Measurements from ENCODE around the gene TTC38.

TTC38 gene

GRCh38 chr22:46290843-46291785 lies 23.3 kb downstream of the TTC38 start:
- no peak overlapping the region for H3K4me3 Mint-ChIP-seq
- peak overlapping the region; percentile 78 for H3K27ac Mint-ChIP-seq
- no peaks in the 10 kb centered on the region for H3K27me3 Mint-ChIP-seq
- DNase-seq (ENCODE audit: low spot score in 2 of 2) (no peak), ATAC-seq (ENCODE audit: low read depth) (no peak)
- H3K4me1 Mint-ChIP-seq: peaks cover 48% of the 10 kb centered on the region
- peaks cover 3% of the 10 kb centered on the region for H3K9me3 Mint-ChIP-seq
- peaks cover 10% of the 10 kb centered on the region for H3K36me3 Mint-ChIP-seq

GRCh38 chr22:46292173-46292572 lies 24.4 kb downstream of the TTC38 start:
- Mint-ChIP-seq H3K4me1 (peaks cover 50% of the 10 kb centered on the region), H3K27me3 (no peaks in the 10 kb centered on the region), H3K9me3 (peaks cover 3% of the 10 kb centered on the region), H3K4me3 (no peak overlapping the region), H3K36me3 (peaks cover 10% of the 10 kb centered on the region), H3K27ac (peak overlapping the region; percentile 58)
- DNase-seq (ENCODE audit: low spot score in 2 of 2) (no peak), ATAC-seq (ENCODE audit: low read depth) (no peak)

GRCh38 chr22:46292732-46293131 lies 24.9 kb downstream of the TTC38 start:
- Mint-ChIP-seq H3K9me3 (peaks cover 3% of the 10 kb centered on the region), H3K27ac (peak overlapping the region; percentile 58), H3K4me3 (peak overlapping the region; percentile 9), H3K4me1 (peaks cover 46% of the 10 kb centered on the region), H3K27me3 (no peaks in the 10 kb centered on the region), H3K36me3 (peaks cover 7% of the 10 kb centered on the region)
- DNase-seq (ENCODE audit: low spot score in 2 of 2): no peak
- no peak for ATAC-seq (ENCODE audit: low read depth)

- Mint-ChIP-seq H3K36me3 (peaks cover 7% of the 10 kb centered on the region), H3K9me3 (peaks cover 3% of the 10 kb centered on the region), H3K27ac (no peak overlapping the region), H3K4me1 (peaks cover 38% of the 10 kb centered on the region), H3K27me3 (peaks cover 2% of the 10 kb centered on the region), H3K4me3 (no peak overlapping the region)
- no peak for DNase-seq (ENCODE audit: low spot score in 2 of 2)
- no peak for ATAC-seq (ENCODE audit: low read depth)
Measured at GRCh38 chr22:46293577-46294260, 25.9 kb downstream of the TTC38 start.

GRCh38 chr22:46294784-46295183 lies 27.0 kb downstream of the TTC38 start:
- no peak for ATAC-seq (ENCODE audit: low read depth)
- DNase-seq (ENCODE audit: low spot score in 2 of 2): no peak
- Mint-ChIP-seq H3K4me1 (peaks cover 35% of the 10 kb centered on the region), H3K27me3 (peaks cover 6% of the 10 kb centered on the region), H3K27ac (peak overlapping the region; percentile 96), H3K36me3 (peaks cover 7% of the 10 kb centered on the region), H3K9me3 (peaks cover 3% of the 10 kb centered on the region), H3K4me3 (no peak overlapping the region)

- H3K4me3 Mint-ChIP-seq: peak overlapping the region; percentile 91
- peaks cover 8% of the 10 kb centered on the region for H3K27me3 Mint-ChIP-seq
- H3K27ac Mint-ChIP-seq: peak overlapping the region; percentile 96
- ATAC-seq (ENCODE audit: low read depth) (no peak), DNase-seq (ENCODE audit: low spot score in 2 of 2) (no peak)
- H3K4me1 Mint-ChIP-seq: peaks cover 30% of the 10 kb centered on the region
- peaks cover 7% of the 10 kb centered on the region for H3K36me3 Mint-ChIP-seq
- H3K9me3 Mint-ChIP-seq: no peaks in the 10 kb centered on the region
Measured at GRCh38 chr22:46295277-46295971, 27.6 kb downstream of the TTC38 start.

- Mint-ChIP-seq H3K4me1 (peaks cover 27% of the 10 kb centered on the region), H3K27me3 (peaks cover 8% of the 10 kb centered on the region), H3K27ac (peak within 1 kb of the TSS; percentile 96), H3K36me3 (peaks cover 5% of the 10 kb centered on the region), H3K4me3 (peak within 1 kb of the TSS; percentile 91), H3K9me3 (no peaks in the 10 kb centered on the region)
- DNase-seq (ENCODE audit: low spot score in 2 of 2): peak; percentile 88 to 93
- peak; percentile 96 for ATAC-seq (ENCODE audit: low read depth)
Measured at GRCh38 chr22:46296257-46297150, 28.7 kb downstream of the TTC38 start, which contains the start of gene GTSE1. Gene GTSE1 (plus strand): TSS chr22:46296870. CDS start chr22:46297401, 531 bp downstream.

GRCh38 chr22:46297151-46297812 lies 29.5 kb downstream of the TTC38 start:
- H3K9me3 Mint-ChIP-seq: no peaks in the 10 kb centered on the region
- ATAC-seq (ENCODE audit: low read depth) (no peak), DNase-seq (ENCODE audit: low spot score in 2 of 2) (no peak)
- H3K27me3 Mint-ChIP-seq: peaks cover 8% of the 10 kb centered on the region
- H3K27ac Mint-ChIP-seq: no peak overlapping the region
- H3K4me3 Mint-ChIP-seq: peak overlapping the region; percentile 76
- peaks cover 3% of the 10 kb centered on the region for H3K36me3 Mint-ChIP-seq
- peaks cover 26% of the 10 kb centered on the region for H3K4me1 Mint-ChIP-seq

- H3K4me1 Mint-ChIP-seq: peaks cover 18% of the 10 kb centered on the region
Measured at GRCh38 chr22:46299101-46299500, 31.3 kb downstream of the TTC38 start.

GRCh38 chr22:46300491-46300890 lies 32.7 kb downstream of the TTC38 start:
- Mint-ChIP-seq H3K4me1 (peaks cover 13% of the 10 kb centered on the region), H3K9me3 (no peaks in the 10 kb centered on the region), H3K4me3 (no peak overlapping the region), H3K27ac (no peak overlapping the region), H3K27me3 (peaks cover 8% of the 10 kb centered on the region), H3K36me3 (no peaks in the 10 kb centered on the region)
- DNase-seq (ENCODE audit: low spot score in 2 of 2) (no peak), ATAC-seq (ENCODE audit: low read depth) (no peak)

More at GRCh38 chr22:46299101-46299500, 31.3 kb downstream of the TTC38 start:
- DNase-seq (ENCODE audit: low spot score in 2 of 2) (no peak), ATAC-seq (ENCODE audit: low read depth) (no peak)
- Mint-ChIP-seq H3K36me3 (no peaks in the 10 kb centered on the region), H3K27ac (no peak overlapping the region), H3K27me3 (peaks cover 8% of the 10 kb centered on the region), H3K4me3 (no peak overlapping the region), H3K9me3 (no peaks in the 10 kb centered on the region)

GRCh38 chr22:46303347-46303965 lies 35.6 kb downstream of the TTC38 start:
- H3K4me3 Mint-ChIP-seq: no peak overlapping the region
- no peaks in the 10 kb centered on the region for H3K36me3 Mint-ChIP-seq
- H3K27me3 Mint-ChIP-seq: peaks cover 8% of the 10 kb centered on the region
- no peaks in the 10 kb centered on the region for H3K4me1 Mint-ChIP-seq
- no peak for ATAC-seq (ENCODE audit: low read depth)
- H3K9me3 Mint-ChIP-seq: no peaks in the 10 kb centered on the region
- DNase-seq (ENCODE audit: low spot score in 2 of 2): no peak
- no peak overlapping the region for H3K27ac Mint-ChIP-seq

- no peak for DNase-seq (ENCODE audit: low spot score in 2 of 2)
- ATAC-seq (ENCODE audit: low read depth): no peak
- Mint-ChIP-seq H3K9me3 (no peaks in the 10 kb centered on the region), H3K36me3 (no peaks in the 10 kb centered on the region), H3K4me3 (no peak overlapping the region), H3K27ac (no peak overlapping the region), H3K27me3 (no peaks in the 10 kb centered on the region), H3K4me1 (no peaks in the 10 kb centered on the region)
Measured at GRCh38 chr22:46308283-46308988, 40.6 kb downstream of the TTC38 start.
